Measurements from ENCODE around the gene TUB.

Gene TUB

DNA sequence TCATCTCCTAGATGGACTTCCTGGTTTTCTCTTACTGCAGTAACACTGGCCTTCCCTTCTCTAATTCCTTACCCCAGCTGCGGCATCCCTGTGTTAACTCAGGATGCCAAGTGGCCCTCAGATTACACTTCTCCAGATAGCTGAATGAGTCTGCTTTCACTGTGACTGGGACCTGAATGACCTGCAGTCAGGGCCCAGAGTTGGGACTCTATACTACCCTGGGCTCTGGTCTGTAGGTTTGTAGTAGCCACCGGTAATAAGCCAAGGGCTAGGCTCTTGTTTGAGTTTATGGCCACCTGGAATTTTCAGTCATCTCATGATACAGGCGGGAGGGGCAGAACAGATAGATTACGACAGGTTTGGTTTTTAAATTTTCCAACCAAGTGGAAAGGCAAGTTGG, 24.1 kb downstream of the TUB start:
- H3K36me3 ChIP-seq (ENCODE audit: control insufficient read depth in 2 of 2, insufficient read depth in 2 of 2, low read length in 2 of 2): no peaks in the 10 kb centered on the region
- H3K27ac ChIP-seq (ENCODE audit: low read depth in 2 of 2, low read length in 2 of 2): no peak overlapping the region
- no peaks in the 10 kb centered on the region for H3K9me3 ChIP-seq (ENCODE audit: control insufficient read depth in 2 of 2, low read length in 2 of 2)
- H3K4me3 ChIP-seq (ENCODE audit: low read length in 2 of 2): no peak overlapping the region
- no peaks in the 10 kb centered on the region for H3K27me3 ChIP-seq (ENCODE audit: control insufficient read depth in 2 of 2, insufficient read depth in 2 of 2, low read length in 2 of 2)
- H3K9ac ChIP-seq (ENCODE audit: low read depth in 1 of 2, low read length in 2 of 2): no peak overlapping the region
- no peaks in the 10 kb centered on the region for H3K4me1 ChIP-seq (ENCODE audit: control insufficient read depth in 2 of 2, insufficient read depth in 2 of 2, low read length in 2 of 2)

DNA sequence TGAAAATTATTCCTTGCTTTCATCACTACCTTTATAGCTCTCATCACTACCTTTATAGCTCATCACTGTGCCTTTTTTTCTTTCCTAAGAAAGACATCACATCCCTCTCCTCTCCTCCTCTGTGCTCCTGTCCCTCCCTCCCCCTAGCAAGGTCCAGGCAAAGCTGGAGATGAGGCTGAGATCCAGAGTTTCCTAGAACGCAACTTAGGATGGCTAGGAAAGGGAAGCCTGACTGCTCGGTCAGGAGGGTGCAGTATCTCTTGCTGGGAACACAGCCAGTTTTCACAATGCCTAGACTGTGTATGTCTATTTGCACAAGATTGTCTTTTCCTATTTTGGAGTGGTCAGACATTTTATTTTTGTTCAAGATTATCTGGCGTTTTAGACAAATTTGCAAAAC, 24.7 kb downstream of the TUB start:
- Histone ChIP-seq H3K9ac (ENCODE audit: low read depth in 1 of 2, low read length in 2 of 2) (no peak overlapping the region), H3K9me3 (ENCODE audit: control insufficient read depth in 2 of 2, low read length in 2 of 2) (no peaks in the 10 kb centered on the region), H3K27ac (ENCODE audit: low read depth in 2 of 2, low read length in 2 of 2) (no peak overlapping the region), H3K4me3 (ENCODE audit: low read length in 2 of 2) (no peak overlapping the region), H3K4me1 (ENCODE audit: control insufficient read depth in 2 of 2, insufficient read depth in 2 of 2, low read length in 2 of 2) (no peaks in the 10 kb centered on the region), H3K36me3 (ENCODE audit: control insufficient read depth in 2 of 2, insufficient read depth in 2 of 2, low read length in 2 of 2) (no peaks in the 10 kb centered on the region), H3K27me3 (ENCODE audit: control insufficient read depth in 2 of 2, insufficient read depth in 2 of 2, low read length in 2 of 2) (no peaks in the 10 kb centered on the region)

DNA sequence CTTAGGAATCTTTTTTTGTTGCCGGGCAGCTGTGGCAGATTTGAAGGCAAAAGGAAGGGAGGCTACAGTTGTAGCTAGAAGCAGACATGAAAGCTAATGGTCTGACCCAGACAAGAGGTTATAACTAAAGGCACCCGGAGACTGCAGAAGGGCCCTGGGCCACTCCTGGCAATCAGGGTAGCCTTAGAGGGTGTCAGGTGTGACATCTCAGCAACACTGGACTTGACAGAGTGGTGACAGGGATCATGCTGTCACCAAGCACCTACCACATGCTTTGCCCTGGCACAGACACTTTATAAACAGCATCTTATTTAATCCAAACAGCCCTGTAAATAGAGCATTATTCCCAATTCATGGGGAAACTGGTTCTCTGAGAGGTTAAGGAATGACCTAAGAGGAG, 25.7 kb downstream of the TUB start:
- Histone ChIP-seq H3K27ac (ENCODE audit: low read depth in 2 of 2, low read length in 2 of 2) (no peak overlapping the region), H3K4me3 (ENCODE audit: low read length in 2 of 2) (no peak overlapping the region), H3K27me3 (ENCODE audit: control insufficient read depth in 2 of 2, insufficient read depth in 2 of 2, low read length in 2 of 2) (no peaks in the 10 kb centered on the region), H3K9ac (ENCODE audit: low read depth in 1 of 2, low read length in 2 of 2) (no peak overlapping the region), H3K36me3 (ENCODE audit: control insufficient read depth in 2 of 2, insufficient read depth in 2 of 2, low read length in 2 of 2) (no peaks in the 10 kb centered on the region), H3K9me3 (ENCODE audit: control insufficient read depth in 2 of 2, low read length in 2 of 2) (no peaks in the 10 kb centered on the region), H3K4me1 (ENCODE audit: control insufficient read depth in 2 of 2, insufficient read depth in 2 of 2, low read length in 2 of 2) (no peaks in the 10 kb centered on the region)

DNA sequence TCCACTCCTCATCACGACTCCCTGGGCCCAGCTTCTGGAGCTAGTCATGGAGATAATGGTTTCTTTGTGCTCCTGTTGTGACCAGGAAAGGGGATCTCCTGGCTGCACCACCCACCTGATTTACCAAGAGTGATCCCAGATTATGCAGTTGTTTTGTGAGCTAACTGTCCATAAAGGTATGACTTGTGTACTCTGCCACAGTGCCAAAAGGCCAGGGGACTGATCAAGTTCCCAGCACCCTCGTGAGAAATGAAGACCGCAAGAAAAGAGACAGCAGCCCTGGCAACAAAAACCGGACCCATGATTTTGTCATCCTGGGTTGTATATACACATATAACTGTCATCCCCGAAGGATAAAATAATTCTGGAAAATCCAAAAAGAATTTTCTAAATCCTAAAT, 26.6 kb downstream of the TUB start:
- no peaks in the 10 kb centered on the region for H3K9me3 ChIP-seq (ENCODE audit: control insufficient read depth in 2 of 2, low read length in 2 of 2)
- H3K27ac ChIP-seq (ENCODE audit: low read depth in 2 of 2, low read length in 2 of 2): no peak overlapping the region
- no peaks in the 10 kb centered on the region for H3K27me3 ChIP-seq (ENCODE audit: control insufficient read depth in 2 of 2, insufficient read depth in 2 of 2, low read length in 2 of 2)
- no peak overlapping the region for H3K9ac ChIP-seq (ENCODE audit: low read depth in 1 of 2, low read length in 2 of 2)
- no peaks in the 10 kb centered on the region for H3K4me1 ChIP-seq (ENCODE audit: control insufficient read depth in 2 of 2, insufficient read depth in 2 of 2, low read length in 2 of 2)
- H3K4me3 ChIP-seq (ENCODE audit: low read length in 2 of 2): no peak overlapping the region
- no peaks in the 10 kb centered on the region for H3K36me3 ChIP-seq (ENCODE audit: control insufficient read depth in 2 of 2, insufficient read depth in 2 of 2, low read length in 2 of 2)

DNA sequence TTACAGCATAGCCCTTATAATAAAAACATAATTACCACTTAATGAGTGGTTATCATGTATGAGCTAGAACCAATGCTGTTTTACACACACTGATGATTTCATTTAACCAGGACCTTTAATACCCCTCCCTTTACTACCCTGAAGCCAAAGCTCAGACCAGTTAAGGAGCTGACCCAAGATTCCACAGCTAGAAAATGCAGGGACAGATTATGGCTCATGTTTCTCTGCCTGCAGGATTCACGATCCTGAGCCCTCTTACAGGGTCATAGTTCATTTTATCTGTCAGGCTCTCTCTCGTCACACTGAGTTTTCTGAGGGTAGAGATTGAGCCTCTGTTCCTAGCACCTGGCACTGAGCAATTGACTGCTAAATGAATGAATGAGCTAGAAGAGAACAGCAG, 27.4 kb downstream of the TUB start:
- Histone ChIP-seq H3K4me3 (ENCODE audit: low read length in 2 of 2) (no peak overlapping the region), H3K4me1 (ENCODE audit: control insufficient read depth in 2 of 2, insufficient read depth in 2 of 2, low read length in 2 of 2) (no peaks in the 10 kb centered on the region), H3K9me3 (ENCODE audit: control insufficient read depth in 2 of 2, low read length in 2 of 2) (no peaks in the 10 kb centered on the region), H3K27me3 (ENCODE audit: control insufficient read depth in 2 of 2, insufficient read depth in 2 of 2, low read length in 2 of 2) (no peaks in the 10 kb centered on the region), H3K27ac (ENCODE audit: low read depth in 2 of 2, low read length in 2 of 2) (no peak overlapping the region), H3K36me3 (ENCODE audit: control insufficient read depth in 2 of 2, insufficient read depth in 2 of 2, low read length in 2 of 2) (no peaks in the 10 kb centered on the region), H3K9ac (ENCODE audit: low read depth in 1 of 2, low read length in 2 of 2) (no peak overlapping the region)

DNA sequence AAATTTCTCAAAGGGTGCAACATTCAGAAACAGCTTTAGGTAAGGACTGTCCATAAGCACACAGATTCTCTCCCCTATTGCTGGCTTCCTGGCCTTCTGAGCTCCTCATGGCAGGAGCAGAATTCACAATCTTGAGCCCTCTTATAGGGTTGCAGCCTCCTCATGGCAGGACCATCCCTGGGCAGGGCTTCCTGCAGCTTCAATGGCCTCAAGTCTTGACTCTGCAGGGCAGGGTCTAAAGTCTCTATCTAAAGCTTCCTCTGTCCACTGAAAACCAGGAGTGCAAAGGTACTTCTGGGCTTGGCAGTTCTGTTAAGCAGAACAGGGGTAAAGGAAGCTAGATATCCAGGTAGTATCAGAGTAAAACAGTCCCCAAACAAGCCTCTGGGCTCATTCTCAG, 28.7 kb downstream of the TUB start:
- H3K27me3 ChIP-seq (ENCODE audit: control insufficient read depth in 2 of 2, insufficient read depth in 2 of 2, low read length in 2 of 2): no peaks in the 10 kb centered on the region
- no peaks in the 10 kb centered on the region for H3K9me3 ChIP-seq (ENCODE audit: control insufficient read depth in 2 of 2, low read length in 2 of 2)
- H3K4me1 ChIP-seq (ENCODE audit: control insufficient read depth in 2 of 2, insufficient read depth in 2 of 2, low read length in 2 of 2): no peaks in the 10 kb centered on the region
- H3K27ac ChIP-seq (ENCODE audit: low read depth in 2 of 2, low read length in 2 of 2): no peak overlapping the region
- H3K9ac ChIP-seq (ENCODE audit: low read depth in 1 of 2, low read length in 2 of 2): no peak overlapping the region
- no peak overlapping the region for H3K4me3 ChIP-seq (ENCODE audit: low read length in 2 of 2)
- no peaks in the 10 kb centered on the region for H3K36me3 ChIP-seq (ENCODE audit: control insufficient read depth in 2 of 2, insufficient read depth in 2 of 2, low read length in 2 of 2)

DNA sequence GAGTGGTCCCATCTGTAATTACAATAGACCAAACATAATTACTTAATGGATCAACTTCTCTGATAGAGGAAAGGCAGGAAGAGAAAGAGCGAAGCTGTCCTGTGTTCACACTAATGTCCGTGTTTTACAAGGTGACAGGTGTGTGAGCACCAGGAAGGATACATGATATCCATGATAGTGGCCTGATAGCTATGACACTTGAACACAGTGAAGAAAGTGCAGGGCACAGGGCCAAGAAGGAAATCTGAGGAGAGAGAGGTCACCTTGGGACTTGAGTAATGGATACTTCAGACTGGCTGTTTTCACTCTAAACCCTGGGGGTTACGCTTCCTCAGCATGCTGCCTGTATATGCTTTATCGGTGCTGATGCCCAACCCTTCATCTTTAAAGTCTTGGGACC, 29.4 kb downstream of the TUB start:
- H3K9me3 ChIP-seq (ENCODE audit: control insufficient read depth in 2 of 2, low read length in 2 of 2): no peaks in the 10 kb centered on the region
- H3K27me3 ChIP-seq (ENCODE audit: control insufficient read depth in 2 of 2, insufficient read depth in 2 of 2, low read length in 2 of 2): no peaks in the 10 kb centered on the region

DNA sequence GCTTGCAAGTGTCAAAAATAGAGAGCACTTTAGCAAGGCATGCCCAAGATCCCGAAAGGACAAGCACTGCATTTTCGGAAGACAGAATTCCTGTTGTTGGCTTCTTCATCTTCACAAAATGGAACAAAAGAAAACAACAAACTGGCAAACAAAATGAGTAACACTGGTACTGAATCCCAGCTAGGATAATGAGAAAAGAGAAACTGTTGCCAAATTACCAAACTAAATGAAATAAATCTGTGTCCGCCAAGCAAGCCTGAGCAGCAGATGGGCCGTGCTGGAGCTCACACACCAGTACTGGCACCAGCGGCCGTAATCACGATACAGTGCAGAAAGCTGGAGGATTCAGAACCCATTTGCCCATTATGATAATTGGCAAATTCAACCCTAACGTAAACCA, 30.6 kb downstream of the TUB start:
- Histone ChIP-seq H3K9me3 (ENCODE audit: control insufficient read depth in 2 of 2, low read length in 2 of 2) (no peaks in the 10 kb centered on the region), H3K27me3 (ENCODE audit: control insufficient read depth in 2 of 2, insufficient read depth in 2 of 2, low read length in 2 of 2) (no peaks in the 10 kb centered on the region), H3K9ac (ENCODE audit: low read depth in 1 of 2, low read length in 2 of 2) (no peak overlapping the region), H3K4me1 (ENCODE audit: control insufficient read depth in 2 of 2, insufficient read depth in 2 of 2, low read length in 2 of 2) (no peaks in the 10 kb centered on the region), H3K27ac (ENCODE audit: low read depth in 2 of 2, low read length in 2 of 2) (no peak overlapping the region), H3K36me3 (ENCODE audit: control insufficient read depth in 2 of 2, insufficient read depth in 2 of 2, low read length in 2 of 2) (no peaks in the 10 kb centered on the region), H3K4me3 (ENCODE audit: low read length in 2 of 2) (no peak overlapping the region)

More for the DNA sequence above, 29.4 kb downstream of the TUB start:
- Histone ChIP-seq H3K9ac (ENCODE audit: low read depth in 1 of 2, low read length in 2 of 2) (no peak overlapping the region), H3K4me1 (ENCODE audit: control insufficient read depth in 2 of 2, insufficient read depth in 2 of 2, low read length in 2 of 2) (no peaks in the 10 kb centered on the region), H3K27ac (ENCODE audit: low read depth in 2 of 2, low read length in 2 of 2) (no peak overlapping the region), H3K36me3 (ENCODE audit: control insufficient read depth in 2 of 2, insufficient read depth in 2 of 2, low read length in 2 of 2) (no peaks in the 10 kb centered on the region), H3K4me3 (ENCODE audit: low read length in 2 of 2) (no peak overlapping the region)

DNA sequence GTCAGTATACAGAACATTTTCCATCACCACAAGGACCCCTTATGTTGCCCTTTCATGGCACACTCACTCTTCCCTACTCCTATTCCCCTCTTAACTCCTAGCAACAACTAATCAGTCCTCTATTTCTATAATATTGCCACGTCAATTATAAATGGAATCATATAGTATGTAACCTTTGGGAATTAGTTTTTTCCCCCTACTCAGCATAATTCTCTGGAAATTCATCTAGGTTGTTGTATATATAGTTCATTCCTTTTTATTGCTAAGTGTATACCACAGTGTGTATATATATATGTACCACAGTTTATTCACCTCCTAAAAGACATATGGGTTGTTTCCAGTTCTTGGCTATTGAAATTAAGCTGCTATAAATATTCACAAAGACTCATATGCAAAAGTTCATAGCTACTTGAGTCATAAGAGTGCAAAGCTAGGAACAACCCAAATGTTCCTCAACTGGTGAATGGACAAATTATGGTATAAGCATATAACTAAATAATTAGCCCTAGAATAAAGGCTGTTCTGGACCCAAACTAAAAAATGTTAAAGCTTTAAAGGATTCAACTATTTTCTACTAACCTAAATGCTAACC, 41.3 kb downstream of the TUB start:
- H3K36me3 ChIP-seq (ENCODE audit: control insufficient read depth in 2 of 2, insufficient read depth in 2 of 2, low read length in 2 of 2): no peaks in the 10 kb centered on the region
- no peak overlapping the region for H3K4me3 ChIP-seq (ENCODE audit: low read length in 2 of 2)
- no peaks in the 10 kb centered on the region for H3K9me3 ChIP-seq (ENCODE audit: control insufficient read depth in 2 of 2, low read length in 2 of 2)
- H3K9ac ChIP-seq (ENCODE audit: low read depth in 1 of 2, low read length in 2 of 2): no peak overlapping the region
- no peaks in the 10 kb centered on the region for H3K4me1 ChIP-seq (ENCODE audit: control insufficient read depth in 2 of 2, insufficient read depth in 2 of 2, low read length in 2 of 2)
- H3K27ac ChIP-seq (ENCODE audit: low read depth in 2 of 2, low read length in 2 of 2): no peak overlapping the region
- no peaks in the 10 kb centered on the region for H3K27me3 ChIP-seq (ENCODE audit: control insufficient read depth in 2 of 2, insufficient read depth in 2 of 2, low read length in 2 of 2)

DNA sequence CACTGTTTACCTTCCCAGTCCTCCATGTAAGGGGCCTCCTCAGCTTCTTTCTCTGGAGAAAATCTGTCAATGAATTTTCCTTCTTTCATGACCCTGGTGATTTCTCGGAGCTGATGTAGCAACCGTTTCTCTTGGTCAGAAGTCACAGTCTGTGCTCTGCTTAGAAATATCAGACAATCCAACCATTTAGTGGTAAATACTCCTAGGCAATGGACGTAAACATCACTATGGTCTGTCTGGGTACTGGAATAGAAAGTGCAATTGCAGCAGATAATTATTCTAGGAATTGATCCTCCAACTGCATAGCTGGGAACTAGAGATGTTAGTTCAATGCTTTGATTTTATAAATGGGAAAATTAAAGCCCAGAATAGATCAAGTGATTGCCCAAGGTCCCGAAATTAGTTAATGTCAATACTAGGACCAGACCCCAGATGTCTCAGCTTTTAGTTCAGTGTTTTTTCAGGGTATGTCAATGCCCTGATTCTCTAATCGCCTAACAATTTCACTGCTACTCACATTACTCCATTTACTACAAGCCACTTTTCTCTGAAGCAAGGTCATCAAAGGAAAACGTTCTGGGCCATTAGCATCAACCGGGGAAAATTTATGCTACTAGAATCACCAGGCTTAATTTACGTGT, 45.8 kb downstream of the TUB start:
- Histone ChIP-seq H3K27ac (ENCODE audit: low read depth in 2 of 2, low read length in 2 of 2) (no peak overlapping the region), H3K4me1 (ENCODE audit: control insufficient read depth in 2 of 2, insufficient read depth in 2 of 2, low read length in 2 of 2) (no peaks in the 10 kb centered on the region), H3K9me3 (ENCODE audit: control insufficient read depth in 2 of 2, low read length in 2 of 2) (no peaks in the 10 kb centered on the region), H3K4me3 (ENCODE audit: low read length in 2 of 2) (no peak overlapping the region), H3K36me3 (ENCODE audit: control insufficient read depth in 2 of 2, insufficient read depth in 2 of 2, low read length in 2 of 2) (no peaks in the 10 kb centered on the region), H3K9ac (ENCODE audit: low read depth in 1 of 2, low read length in 2 of 2) (no peak overlapping the region), H3K27me3 (ENCODE audit: control insufficient read depth in 2 of 2, insufficient read depth in 2 of 2, low read length in 2 of 2) (no peaks in the 10 kb centered on the region)

All from mucosa of rectum (tissue), 2 donors.